HEK293 (cell line): ENCODE data around the gene DPYSL5.
"Not testable (repeated sequence)": the region's sequence is repeated elsewhere in the genome, so short reads cannot be mapped to it uniquely, and the experiment has no call there.

ENCODE experiments used
- BCL11A ChIP-seq: fragments of 450-650 bp; formaldehyde crosslinking; IDR thresholded peaks from 2 replicates; pipeline ENCODE4 v1.5.1; 2016; ENCODE audit warnings: low read depth, missing biosample characterization, missing genetic modification characterization
- INSM2 ChIP-seq: fragments of 450-650 bp; formaldehyde crosslinking; IDR thresholded peaks from 2 replicates; pipeline ENCODE4 v1.5.1; 2016; ENCODE audit warnings: missing biosample characterization, missing genetic modification characterization
- PBX3 ChIP-seq: sonication (generic); formaldehyde crosslinking; IDR thresholded peaks from 2 replicates; pipeline ENCODE4 v1.8.1; 2022; ENCODE audit warnings: mild to moderate bottlenecking, moderate library complexity, missing genetic modification reagents
- TSHZ1 ChIP-seq: fragments of 450-650 bp; formaldehyde crosslinking; IDR thresholded peaks from 2 replicates; pipeline ENCODE4 v1.5.1; 2016; ENCODE audit warnings: missing biosample characterization, missing genetic modification characterization, borderline replicate concordance
- WT1 ChIP-seq: fragments of 450-650 bp; formaldehyde crosslinking; IDR thresholded peaks from 2 replicates; pipeline ENCODE4 v1.5.1; 2016; ENCODE audit warnings: missing biosample characterization, missing genetic modification characterization
- ZNF140 ChIP-seq: fragments of 450-650 bp; formaldehyde crosslinking; IDR thresholded peaks from 2 replicates; pipeline ENCODE4 v1.5.1; 2016; ENCODE audit warnings: missing biosample characterization, missing genetic modification characterization
- ZNF24 ChIP-seq: fragments of 450-650 bp; formaldehyde crosslinking; IDR thresholded peaks from 2 replicates; pipeline ENCODE4 v1.5.1; 2016; ENCODE audit warnings: missing biosample characterization, missing genetic modification characterization

- not testable (repeated sequence) for TF ChIP-seq BCL11A (tag by site-specific recombination); INSM2 (tag by site-specific recombination); ZNF24 (tag by site-specific recombination); ZNF140 (tag by site-specific recombination); WT1 (tag by site-specific recombination); PBX3 (CRISPR knock-in tag); TSHZ1 (tag by site-specific recombination)
These were observed 34.3 kb downstream of the DPYSL5 start for GRCh38 chr2:26882220-26882619.
